SH-SY5Y (cell line): ENCODE measurements around the gene UQCRFS1.

ENCODE experiments used
- GATA2 ChIP-seq: IDR thresholded peaks from 2 replicates; pipeline ENCODE4 v1.6.1; 2011; ENCODE audit warnings: mild to moderate bottlenecking, low read depth, low read length
- GATA3 ChIP-seq: IDR thresholded peaks from 2 replicates; pipeline ENCODE4 v1.6.1; 2011; ENCODE audit warnings: low read depth, mild to moderate bottlenecking, low read length, moderate library complexity

DNA sequence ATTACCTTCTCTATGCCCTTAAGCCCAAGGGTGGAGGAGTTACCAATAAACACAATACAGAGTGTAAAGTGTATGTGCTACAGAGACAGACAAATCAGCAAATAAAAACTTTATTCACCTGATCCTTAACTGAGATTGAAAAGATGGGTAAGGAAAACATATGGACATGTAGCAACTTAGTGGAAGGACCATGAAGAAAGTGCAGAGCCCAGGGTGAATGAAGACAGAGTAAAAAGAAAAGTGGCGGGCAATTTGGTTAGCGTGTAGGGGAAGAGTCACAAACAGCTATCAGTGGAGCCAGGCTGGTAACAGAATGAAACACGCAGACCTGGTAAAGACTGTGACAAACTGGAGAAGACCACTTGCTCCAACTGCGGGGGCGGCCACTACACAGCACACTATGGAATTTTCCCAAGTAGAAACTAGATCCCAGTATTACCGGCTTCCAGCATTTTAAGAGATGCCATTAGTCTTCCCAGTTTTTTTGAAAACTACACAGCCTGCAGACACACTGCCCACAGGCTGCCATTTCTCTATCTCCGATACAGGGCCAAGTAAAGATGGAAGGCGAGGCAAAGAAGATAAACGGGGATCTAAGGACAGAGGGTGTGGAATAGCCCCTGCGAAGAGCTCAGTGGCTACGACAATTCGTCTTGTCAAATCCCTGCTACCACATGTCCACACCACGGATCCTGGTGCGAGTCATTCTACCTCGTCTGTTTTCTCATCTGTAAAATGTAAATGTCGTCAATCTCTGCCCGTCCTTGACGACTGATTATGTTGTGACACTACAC, 1.2 kb downstream of the UQCRFS1 start:
- TF ChIP-seq GATA3 (no peak), GATA2 (no peak)
